SH-SY5Y (cell line): ENCODE measurements around the gene CELF1.

ENCODE experiments used
- GATA2 ChIP-seq: IDR thresholded peaks from 2 replicates; pipeline ENCODE4 v1.6.1; 2011; ENCODE audit warnings: mild to moderate bottlenecking, low read depth, low read length
- GATA3 ChIP-seq: IDR thresholded peaks from 2 replicates; pipeline ENCODE4 v1.6.1; 2011; ENCODE audit warnings: low read depth, mild to moderate bottlenecking, low read length, moderate library complexity

CELF1 gene

GRCh38 chr11:47587039-47587716 is 34.2 kb upstream of the CELF1 start:
- no peak for TF ChIP-seq GATA2
- no peak for TF ChIP-seq GATA3

DNA sequence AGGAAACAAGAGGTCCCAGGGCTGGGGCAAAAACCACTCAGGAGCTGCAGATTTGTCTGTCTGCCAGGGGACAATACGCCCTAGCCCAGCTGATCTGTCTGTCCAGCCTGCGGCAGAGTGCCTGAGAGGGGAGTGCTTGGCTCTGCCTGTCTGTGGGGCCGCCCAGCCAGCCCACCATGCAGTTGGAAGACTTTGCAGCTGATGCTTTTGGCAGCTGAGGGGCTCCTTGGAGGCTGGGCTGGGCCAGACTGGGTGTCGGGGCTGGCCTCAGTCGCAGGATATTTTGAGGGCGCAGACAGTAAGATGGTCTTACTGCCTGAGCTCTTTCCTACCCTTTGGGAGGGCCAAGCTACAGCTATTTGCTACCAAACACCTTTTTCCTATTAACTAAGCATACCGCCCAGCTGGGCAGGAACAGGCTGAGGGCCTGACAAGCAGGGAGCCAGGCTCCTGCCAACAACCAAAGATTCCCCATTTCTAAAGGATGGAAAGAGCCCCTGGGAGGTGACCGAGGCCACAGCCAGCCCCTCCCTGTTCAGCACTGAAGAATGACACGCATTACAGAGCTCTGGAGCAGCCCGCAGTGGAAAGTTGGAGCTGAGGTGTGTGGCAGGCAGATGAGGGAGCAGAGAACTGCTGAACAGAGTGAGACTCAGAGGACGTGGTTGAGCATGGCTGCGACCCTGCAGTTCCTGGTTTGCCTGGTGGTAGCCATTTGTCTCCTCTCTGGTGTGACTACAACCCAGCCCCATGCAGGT is 33.3 kb upstream of the CELF1 start, which contains the start of gene FAM180B:
Gene FAM180B (plus strand): TSS at position 581 of the 758 bp plus-strand sequence. CDS start 91 bp downstream, at position 672.
- TF ChIP-seq GATA2 (no peak), GATA3 (no peak)

DNA sequence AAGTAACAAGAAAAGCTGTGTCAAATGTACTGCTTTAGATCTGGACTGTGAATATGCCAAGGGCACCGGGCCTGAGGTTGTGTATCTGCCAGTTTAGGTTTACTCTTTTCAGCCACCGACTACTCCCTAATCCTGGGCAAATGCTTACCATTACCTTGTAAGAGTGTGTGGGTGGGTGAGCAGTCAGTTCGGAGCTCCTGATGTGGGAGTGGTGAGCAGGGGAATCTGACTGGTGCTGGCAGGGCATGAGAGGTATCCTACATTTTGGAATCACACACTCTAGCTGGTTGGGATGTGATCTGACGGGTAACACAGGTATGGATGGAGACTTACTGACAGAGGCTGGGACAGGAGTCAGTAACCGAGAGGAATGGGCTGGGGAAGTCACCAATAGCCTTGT is 30.9 kb upstream of the CELF1 start:
- no peak for TF ChIP-seq GATA2
- TF ChIP-seq GATA3 = no peak

DNA sequence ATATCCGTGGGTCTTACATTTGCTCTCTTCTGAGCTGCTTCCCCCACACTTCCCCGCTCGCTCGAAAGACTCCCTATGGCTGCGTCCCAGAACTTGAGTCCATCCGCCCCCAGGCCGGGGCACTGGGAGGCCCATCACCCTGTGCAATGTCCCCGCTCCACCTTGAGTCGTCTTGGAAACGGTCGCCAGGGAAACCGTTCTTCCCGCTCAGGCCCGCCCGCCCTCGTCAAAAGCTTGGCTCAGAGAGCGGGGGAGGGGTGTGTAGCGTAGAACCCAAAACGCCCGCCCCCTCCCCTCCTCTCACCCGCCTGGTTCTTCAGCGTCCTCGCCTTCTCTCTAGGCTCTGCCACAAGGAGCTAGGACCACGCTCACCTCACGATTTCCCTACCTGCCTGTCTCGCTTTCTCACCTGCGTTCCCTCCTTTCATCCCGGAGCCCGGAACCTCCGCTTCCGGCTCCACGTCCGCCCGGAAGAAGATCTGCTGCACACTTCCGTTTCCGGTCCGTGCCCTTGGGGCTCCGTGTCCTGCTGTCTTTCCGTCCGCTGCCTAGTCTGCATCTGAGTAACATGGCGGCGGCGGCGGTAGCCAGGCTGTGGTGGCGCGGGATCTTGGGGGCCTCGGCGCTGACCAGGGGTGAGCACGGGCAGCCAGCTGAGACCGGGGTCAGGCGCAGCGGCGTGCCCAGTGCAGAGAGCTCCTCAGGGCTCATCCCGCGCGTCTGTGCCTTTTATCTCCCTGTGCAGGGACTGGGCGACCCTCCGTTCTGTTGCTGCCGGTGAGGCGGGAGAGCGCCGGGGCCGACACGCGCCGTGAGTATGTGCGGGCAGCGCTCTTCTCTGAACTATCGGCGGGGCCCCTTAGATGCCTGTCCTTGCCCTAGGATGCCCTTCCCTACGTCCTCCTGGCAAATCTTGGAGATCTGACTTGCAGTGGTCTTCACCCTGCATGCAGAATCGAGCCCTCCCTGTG is 25.9 kb upstream of the CELF1 start, which contains the start of the genes KBTBD4 and NDUFS3:
Gene KBTBD4 (minus strand): TSS at position 447 of the 971 bp plus-strand sequence. CDS start 19 bp downstream, at position 428.
Gene NDUFS3 (plus strand): TSS at position 551 of the 971 bp plus-strand sequence. CDS start 18 bp downstream, at position 569.
- TF ChIP-seq GATA2 (no peak), GATA3 (no peak)

GRCh38 chr11:47577460-47578041 is 24.6 kb upstream of the CELF1 start:
- TF ChIP-seq GATA2 (no peak), GATA3 (no peak)

DNA sequence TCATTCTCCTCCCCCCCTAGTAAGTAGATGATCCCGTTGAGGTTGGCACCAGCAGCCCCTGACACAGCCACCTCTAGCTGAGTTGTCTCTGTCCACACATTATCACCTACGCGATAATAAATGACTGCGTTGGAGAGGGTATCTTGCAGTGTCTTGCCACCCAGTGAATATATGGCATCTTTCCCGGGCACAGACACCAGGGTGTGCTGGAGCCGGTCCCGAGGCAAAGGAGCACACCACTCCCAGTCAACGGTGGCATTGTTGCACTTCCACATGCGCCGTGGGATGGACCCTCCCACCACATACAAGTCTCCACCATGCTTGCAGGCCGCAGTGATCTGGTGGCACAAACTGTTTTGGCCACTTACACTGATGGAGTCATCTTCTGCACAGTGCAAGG is 20.4 kb upstream of the CELF1 start:
- TF ChIP-seq GATA2 (no peak), GATA3 (no peak)

DNA sequence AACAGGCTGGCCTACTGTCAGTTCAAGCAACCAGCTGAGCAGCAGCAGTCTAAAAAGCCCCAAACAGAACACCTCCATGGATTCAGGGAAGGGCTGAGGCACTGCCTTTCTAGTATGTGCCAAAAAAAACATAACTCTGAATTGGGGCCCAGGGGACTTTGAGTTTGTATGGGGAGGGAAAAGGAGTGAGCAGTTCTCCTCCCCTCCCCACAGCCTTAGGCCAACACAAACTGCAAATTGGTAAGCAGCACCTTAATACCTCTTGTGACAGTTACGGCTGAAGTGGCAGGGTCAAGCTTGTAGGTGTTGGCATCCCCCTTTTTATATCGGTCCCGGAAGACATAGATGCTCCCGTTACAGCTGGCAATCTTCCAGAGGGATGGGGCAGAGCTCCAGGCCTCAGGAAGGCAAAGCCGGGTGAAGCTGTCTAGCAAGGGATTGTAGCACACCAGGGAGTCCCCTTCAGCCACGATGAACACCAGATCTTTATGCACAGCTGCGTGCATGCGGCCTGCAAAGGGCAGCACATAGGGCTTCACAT is 19.9 kb upstream of the CELF1 start:
- no peak for TF ChIP-seq GATA2

GRCh38 chr11:47571895-47572294 is 19.0 kb upstream of the CELF1 start:
- TF ChIP-seq GATA3 = no peak
- no peak for TF ChIP-seq GATA2

DNA sequence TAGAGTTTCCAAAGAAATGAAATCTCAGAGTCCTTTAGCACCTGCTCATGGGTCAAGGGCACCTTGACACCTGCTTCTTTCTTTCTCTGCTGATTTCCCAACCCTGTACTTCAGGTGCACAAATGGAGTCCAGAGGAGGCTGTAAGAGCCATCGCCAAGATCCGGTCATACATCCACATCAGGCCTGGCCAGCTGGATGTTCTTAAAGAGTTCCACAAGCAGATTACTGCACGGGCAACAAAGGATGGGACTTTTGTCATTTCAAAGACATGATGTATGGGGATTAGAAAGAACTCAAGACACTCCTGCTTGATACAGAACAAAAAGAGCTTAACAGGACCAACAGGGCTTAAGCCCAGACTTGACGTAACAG is 18.4 kb upstream of the CELF1 start:
- TF ChIP-seq GATA2 = no peak
- TF ChIP-seq GATA3 = no peak

DNA sequence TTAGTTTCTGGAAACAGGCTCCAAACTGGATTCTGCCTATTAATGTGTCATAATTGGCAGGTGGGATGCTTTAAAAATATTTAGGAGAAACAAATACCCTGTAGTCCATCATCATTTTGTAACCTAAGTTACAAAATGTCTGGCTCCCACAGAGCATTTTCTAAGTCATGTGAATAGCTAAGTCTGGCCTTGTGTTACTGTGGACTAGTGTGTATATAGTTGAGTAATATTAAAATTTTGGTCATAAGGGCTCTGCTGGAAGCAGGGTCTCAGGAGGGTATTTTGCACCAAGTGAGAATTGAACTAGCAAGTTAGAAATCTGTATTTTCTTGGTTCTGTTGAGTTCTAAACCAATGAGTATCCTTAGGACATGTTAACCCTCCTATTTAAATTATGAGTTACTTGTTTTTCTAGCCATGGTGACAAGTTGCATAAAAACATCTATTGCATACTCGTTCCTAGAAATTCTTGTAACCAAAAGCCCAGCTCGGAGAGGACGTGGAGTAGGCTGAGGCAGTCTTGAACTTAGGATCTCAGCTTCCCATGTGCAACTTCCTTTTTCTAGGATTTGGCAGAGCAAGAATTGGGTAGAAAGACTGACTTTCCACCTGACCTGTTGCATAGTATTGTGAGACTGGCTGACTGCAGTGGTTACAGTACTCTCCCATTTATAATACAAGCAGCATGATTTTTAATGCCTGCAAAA is 17.9 kb upstream of the CELF1 start:
- TF ChIP-seq GATA2 (no peak), GATA3 (no peak)

DNA sequence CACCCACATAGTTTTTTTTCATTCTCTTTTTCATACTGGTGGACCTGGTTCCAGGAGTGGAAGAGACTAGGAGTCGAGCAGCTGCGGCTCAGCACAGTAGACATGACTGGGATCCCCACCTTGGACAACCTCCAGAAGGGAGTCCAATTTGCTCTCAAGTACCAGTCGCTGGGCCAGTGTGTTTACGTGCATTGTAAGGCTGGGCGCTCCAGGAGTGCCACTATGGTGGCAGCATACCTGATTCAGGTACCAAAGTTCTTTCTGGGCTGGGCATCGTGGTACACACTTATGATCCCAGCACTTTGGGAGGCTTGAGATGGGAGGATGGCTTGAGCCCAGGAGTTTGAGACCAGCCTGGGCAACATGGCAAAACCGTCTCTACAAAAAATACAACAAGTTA is 16.7 kb upstream of the CELF1 start:
- TF ChIP-seq GATA2 (no peak), GATA3 (no peak)

DNA sequence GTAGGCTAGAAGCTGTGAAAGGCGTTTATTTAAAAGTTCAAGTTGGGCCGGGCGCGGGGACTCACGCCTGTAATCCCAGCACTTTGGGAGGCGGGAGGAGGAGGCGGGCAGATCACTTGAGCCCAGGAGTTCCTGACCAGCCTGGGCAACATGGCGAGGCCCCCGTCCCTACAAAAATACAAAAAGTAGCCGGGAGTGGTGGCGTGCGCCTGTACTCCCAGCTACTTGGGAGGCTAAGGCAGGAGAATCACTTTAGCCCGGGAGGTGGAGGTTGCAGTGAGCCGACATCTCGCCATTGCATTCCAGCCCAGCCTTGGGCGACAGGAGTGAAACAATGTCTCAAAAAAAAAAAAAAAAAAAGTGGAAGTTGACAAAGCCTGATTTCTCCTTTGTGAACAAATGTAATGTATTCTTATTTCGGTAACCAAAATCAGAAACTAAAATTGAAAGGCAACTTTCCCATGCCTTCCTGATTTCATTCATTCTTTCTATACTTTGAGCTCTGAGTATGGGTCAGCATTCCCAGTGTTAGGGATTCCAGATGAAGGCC is 13.3 kb upstream of the CELF1 start:
- TF ChIP-seq GATA2 (no peak), GATA3 (no peak)
